ENCODE data around the gene ASL.

DNA sequence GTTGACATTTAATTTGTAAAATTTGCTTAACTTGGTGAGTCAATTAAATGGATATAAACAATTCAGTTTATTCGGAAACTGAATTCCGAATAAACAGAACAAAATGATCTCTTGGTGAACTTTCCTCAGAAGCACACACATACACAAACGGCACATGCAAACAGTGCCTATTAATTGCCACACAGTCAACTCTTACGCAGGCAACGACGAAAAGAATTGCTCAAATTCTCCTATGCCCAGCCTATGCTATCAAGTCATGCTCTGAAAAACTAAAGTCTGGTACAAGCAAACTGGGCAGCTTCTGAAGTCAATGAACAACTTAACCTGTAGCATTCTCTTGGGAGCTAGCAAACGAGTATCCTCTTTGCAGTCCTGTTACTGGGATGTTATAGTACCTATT, 38.8 kb upstream of the ASL start:
- TF ChIP-seq POLR2AphosphoS5 (IDR thresholded peaks at IDR 0.05; ENCODE audit: low read length) = no peak
- TF ChIP-seq CEBPB (IDR thresholded peaks at IDR 0.05; ENCODE audit: borderline replicate concordance in 1 of 2, low read depth in 2 of 2, low read length in 2 of 2) = no peak
- no peak for TF ChIP-seq JUNB (IDR thresholded peaks at IDR 0.05)
- no peak for TF ChIP-seq SIX5 (IDR thresholded peaks at IDR 0.05; ENCODE audit: low read depth, low read length, severe bottlenecking)
- TF ChIP-seq, protein P1, sequence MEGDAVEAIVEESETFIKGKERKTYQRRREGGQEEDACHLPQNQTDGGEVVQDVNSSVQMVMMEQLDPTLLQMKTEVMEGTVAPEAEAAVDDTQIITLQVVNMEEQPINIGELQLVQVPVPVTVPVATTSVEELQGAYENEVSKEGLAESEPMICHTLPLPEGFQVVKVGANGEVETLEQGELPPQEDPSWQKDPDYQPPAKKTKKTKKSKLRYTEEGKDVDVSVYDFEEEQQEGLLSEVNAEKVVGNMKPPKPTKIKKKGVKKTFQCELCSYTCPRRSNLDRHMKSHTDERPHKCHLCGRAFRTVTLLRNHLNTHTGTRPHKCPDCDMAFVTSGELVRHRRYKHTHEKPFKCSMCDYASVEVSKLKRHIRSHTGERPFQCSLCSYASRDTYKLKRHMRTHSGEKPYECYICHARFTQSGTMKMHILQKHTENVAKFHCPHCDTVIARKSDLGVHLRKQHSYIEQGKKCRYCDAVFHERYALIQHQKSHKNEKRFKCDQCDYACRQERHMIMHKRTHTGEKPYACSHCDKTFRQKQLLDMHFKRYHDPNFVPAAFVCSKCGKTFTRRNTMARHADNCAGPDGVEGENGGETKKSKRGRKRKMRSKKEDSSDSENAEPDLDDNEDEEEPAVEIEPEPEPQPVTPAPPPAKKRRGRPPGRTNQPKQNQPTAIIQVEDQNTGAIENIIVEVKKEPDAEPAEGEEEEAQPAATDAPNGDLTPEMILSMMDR (IDR thresholded peaks at IDR 0.05 in 2 of 3, conservative IDR thresholded peaks at IDR 0.05 in 1 of 3; ENCODE audit: control insufficient read depth in 2 of 3, extremely low read depth in 1 of 3, insufficient read depth in 1 of 3, low read depth in 3 of 3, low read length in 3 of 3) = no peak
- no peak for TF ChIP-seq HDGF (IDR thresholded peaks at IDR 0.05)
- no peak for TF ChIP-seq EP300 (IDR thresholded peaks at IDR 0.05; ENCODE audit: borderline replicate concordance in 1 of 2, control insufficient read depth in 1 of 2, low read depth in 2 of 2, low read length in 2 of 2)
- TF ChIP-seq TAF1 (IDR thresholded peaks at IDR 0.05; ENCODE audit: borderline replicate concordance, low read depth, low read length) = no peak
- TF ChIP-seq RCOR1 (conservative IDR thresholded peaks at IDR 0.05; ENCODE audit: low read depth, low read length) = no peak
- no peak for TF ChIP-seq ZNF274 (IDR thresholded peaks at IDR 0.05; ENCODE audit: insufficient read depth, insufficient read length)
- TF ChIP-seq RAD21 (IDR thresholded peaks at IDR 0.05; ENCODE audit: insufficient read depth, low read depth, low read length) = no peak
- no peak for TF ChIP-seq RFX5 (IDR thresholded peaks at IDR 0.05; ENCODE audit: low read depth, low read length)

Measured in GM12878 (cell line).